Liver (tissue), 9 donors: ENCODE data around the gene DSG2. TPM values are rescaled to one million over a fixed set of nuclear protein-coding genes. Genes with fewer than 3 reads are reported as not detected.

Source experiments
- DNase-seq: peaks from one replicate; pipeline ENCODE4 v3.0.0-alpha.2; 2017; ENCODE audit warnings: low spot score
- H3K27ac ChIP-seq, 2 donors: one replicate each; pipeline ENCODE4 v1.7.0; 2013; ENCODE audit warnings: inconsistent platforms in 2 of 2, low read length in 2 of 2, control low read depth in 1 of 2, low read depth in 1 of 2, mild to moderate bottlenecking in 1 of 2
- H3K27me3 ChIP-seq, 4 donors: one replicate each; pipeline versions ENCODE4 v1.6.1 to v1.7.0; 2013; ENCODE audit warnings: low read length in 3 of 4, inconsistent platforms in 1 of 4, mild to moderate bottlenecking in 1 of 4, moderate library complexity in 1 of 4; ENCODE audit not compliant: control insufficient read depth in 4 of 4, insufficient read depth in 4 of 4
- H3K36me3 ChIP-seq, 4 donors: one replicate each; pipeline versions ENCODE4 v1.6.1 to v1.7.0; 2013; ENCODE audit warnings: low read length in 3 of 4, mild to moderate bottlenecking in 3 of 4, low read depth in 1 of 4, moderate library complexity in 1 of 4; ENCODE audit not compliant: control insufficient read depth in 4 of 4, insufficient read depth in 3 of 4
- H3K4me1 ChIP-seq, 4 donors: one replicate each; pipeline versions ENCODE4 v1.6.1 to v1.7.0; 2013; ENCODE audit warnings: low read length in 3 of 4, mild to moderate bottlenecking in 3 of 4, moderate library complexity in 1 of 4; ENCODE audit not compliant: control insufficient read depth in 4 of 4, insufficient read depth in 4 of 4
- H3K4me3 ChIP-seq, 3 donors: one replicate each; pipeline versions ENCODE4 v1.6.1 to v1.7.0; 2013; ENCODE audit warnings: low read length in 3 of 3, control low read depth in 1 of 3, low read depth in 1 of 3, mild to moderate bottlenecking in 1 of 3
- H3K9ac ChIP-seq, 2 donors: one replicate each; pipeline ENCODE4 v1.7.0; 2013; ENCODE audit warnings: low read length in 2 of 2, mild to moderate bottlenecking in 2 of 2, moderate library complexity in 2 of 2, control low read depth in 1 of 2, low read depth in 1 of 2
- H3K9me3 ChIP-seq, 4 donors: one replicate each; pipeline versions ENCODE4 v1.6.1 to v1.7.0; 2013; ENCODE audit warnings: low read length in 3 of 4; ENCODE audit not compliant: control insufficient read depth in 4 of 4
- EGR1 ChIP-seq, 2 donors: IDR thresholded peaks; 2 replicates each; pipeline ENCODE4 v1.6.1; 2016 to 2018; ENCODE audit warnings: antibody characterized with exemption in 2 of 2, low read depth in 2 of 2
- FOXA1 ChIP-seq: IDR thresholded peaks from 2 replicates; pipeline ENCODE4 v1.6.1; 2016; ENCODE audit warnings: antibody characterized with exemption
- GABPA ChIP-seq, 2 donors: IDR thresholded peaks in 1 of 2; conservative IDR thresholded peaks in 1 of 2; 2 replicates each; pipeline ENCODE4 v1.6.1; 2016; ENCODE audit warnings: antibody characterized with exemption in 2 of 2, mild to moderate bottlenecking in 1 of 2, moderate library complexity in 1 of 2
- HNF4G ChIP-seq: IDR thresholded peaks from 2 replicates; pipeline ENCODE4 v1.6.1; 2016; ENCODE audit warnings: antibody characterized with exemption
- JUND ChIP-seq, 2 donors: IDR thresholded peaks; 2 replicates each; pipeline ENCODE4 v1.6.1; 2016; ENCODE audit warnings: antibody characterized with exemption in 2 of 2
- RAD21 ChIP-seq, 2 donors: IDR thresholded peaks; 2 replicates each; pipeline ENCODE4 v1.6.1; 2016; ENCODE audit warnings: antibody characterized with exemption in 2 of 2, mild to moderate bottlenecking in 2 of 2
- RXRA ChIP-seq, 2 donors: IDR thresholded peaks; 2 replicates each; pipeline ENCODE4 v1.6.1; 2017 to 2018; ENCODE audit warnings: antibody characterized with exemption in 2 of 2, mild to moderate bottlenecking in 1 of 2
- SP1 ChIP-seq: IDR thresholded peaks from 2 replicates; pipeline ENCODE4 v1.6.1; 2018; ENCODE audit warnings: antibody characterized with exemption, mild to moderate bottlenecking
- TAF1 ChIP-seq: conservative IDR thresholded peaks from 2 replicates; pipeline ENCODE4 v1.6.1; 2016; ENCODE audit warnings: antibody characterized with exemption, mild to moderate bottlenecking
- WGBS: extraction: QIAGEN DNeasy Blood & Tissue Kit; methylation state at CpG from one replicate; pipeline ENCODE4 v1.1.7; 2013; 5-methylcytosine and 5-hydroxymethylcytosine counted together
- polyA plus RNA-seq, 2 donors: library from polyadenylated mRNA; stranded (reverse) in 1 of 2; unstranded in 1 of 2; fragments of 200-250 nt in 1 of 2; fragments of >200 nt in 1 of 2; fragmentation: Nextera tagmentation in 1 of 2; extraction: Ambion mirVana in 1 of 2; gene quantifications; one replicate each; pipeline versions ENCODE4 v1.2.1 to v1.2.3, GENCODE V29; 2013 to 2015
- total RNA-seq, 2 donors: library from RNA; depleted of rRNA; stranded (reverse); fragments of >200 nt; gene quantifications; one replicate each; pipeline ENCODE4 v1.2.3, GENCODE V29; 2014
- TF ChIP-seq, protein P1 (sequence below): IDR thresholded peaks from 2 replicates; pipeline ENCODE4 v1.6.1; 2016; ENCODE audit warnings: antibody characterized with exemption
- TF ChIP-seq, protein P2 (sequence below): fragments of 150-350 bp; IDR thresholded peaks from 2 replicates; pipeline ENCODE4 v1.5.1; 2017; ENCODE audit warnings: improper control_type of control experiment, low read depth, low read length; ENCODE audit not compliant: missing input control
- TF ChIP-seq, protein P3 (sequence below): IDR thresholded peaks from 2 replicates; pipeline ENCODE4 v1.6.1; 2016; ENCODE audit warnings: antibody characterized with exemption
- donor health status: healthy.
- donor health status: healthy.
- donor health status: healthy.
- donor health status: healthy.
- donor health status: healthy.

DSG2 gene
- total and polyA plus RNA-seq, 4 donors, result 5.4 to 13.9 (median 9.6) TPM

DNA sequence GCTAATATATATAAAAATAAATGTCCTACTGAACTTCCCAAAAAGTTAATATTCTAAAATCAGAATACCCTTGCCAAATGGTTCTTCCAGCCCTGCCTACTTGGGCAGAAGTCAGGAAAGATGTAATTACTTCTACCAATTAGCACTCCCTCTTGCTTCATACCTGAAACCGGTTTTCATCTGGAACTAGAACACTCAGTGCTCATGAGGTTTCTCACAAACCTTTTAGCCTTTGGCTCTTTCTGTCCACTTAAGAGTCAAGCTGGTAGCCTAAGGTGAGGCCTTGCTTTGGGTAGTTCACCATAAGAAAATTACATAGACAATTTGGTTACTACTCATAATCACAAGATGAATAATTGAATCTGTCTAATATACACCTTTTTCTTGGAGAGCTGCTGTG is 46.4 kb upstream of the DSG2 start:
- DNase-seq, result no peak
- WGBS, result 88% methylated on average over 1 of the region's 1 CpG
- H3K27me3 ChIP-seq, result no peaks in the 10 kb centered on the region
- no peak overlapping the region for H3K27ac ChIP-seq
- TF ChIP-seq, protein P1, sequence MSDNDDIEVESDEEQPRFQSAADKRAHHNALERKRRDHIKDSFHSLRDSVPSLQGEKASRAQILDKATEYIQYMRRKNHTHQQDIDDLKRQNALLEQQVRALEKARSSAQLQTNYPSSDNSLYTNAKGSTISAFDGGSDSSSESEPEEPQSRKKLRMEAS, result no peak
- no peak for TF ChIP-seq TAF1
- TF ChIP-seq, protein P2, sequence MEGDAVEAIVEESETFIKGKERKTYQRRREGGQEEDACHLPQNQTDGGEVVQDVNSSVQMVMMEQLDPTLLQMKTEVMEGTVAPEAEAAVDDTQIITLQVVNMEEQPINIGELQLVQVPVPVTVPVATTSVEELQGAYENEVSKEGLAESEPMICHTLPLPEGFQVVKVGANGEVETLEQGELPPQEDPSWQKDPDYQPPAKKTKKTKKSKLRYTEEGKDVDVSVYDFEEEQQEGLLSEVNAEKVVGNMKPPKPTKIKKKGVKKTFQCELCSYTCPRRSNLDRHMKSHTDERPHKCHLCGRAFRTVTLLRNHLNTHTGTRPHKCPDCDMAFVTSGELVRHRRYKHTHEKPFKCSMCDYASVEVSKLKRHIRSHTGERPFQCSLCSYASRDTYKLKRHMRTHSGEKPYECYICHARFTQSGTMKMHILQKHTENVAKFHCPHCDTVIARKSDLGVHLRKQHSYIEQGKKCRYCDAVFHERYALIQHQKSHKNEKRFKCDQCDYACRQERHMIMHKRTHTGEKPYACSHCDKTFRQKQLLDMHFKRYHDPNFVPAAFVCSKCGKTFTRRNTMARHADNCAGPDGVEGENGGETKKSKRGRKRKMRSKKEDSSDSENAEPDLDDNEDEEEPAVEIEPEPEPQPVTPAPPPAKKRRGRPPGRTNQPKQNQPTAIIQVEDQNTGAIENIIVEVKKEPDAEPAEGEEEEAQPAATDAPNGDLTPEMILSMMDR, result no peak
- no peak for TF ChIP-seq EGR1 (IDR thresholded peaks at IDR 0.05; ENCODE audit: low read depth in 2 of 2)
- no peak overlapping the region for H3K9ac ChIP-seq
- no peaks in the 10 kb centered on the region for H3K4me1 ChIP-seq
- no peaks in the 10 kb centered on the region for H3K36me3 ChIP-seq
- no peak overlapping the region for H3K4me3 ChIP-seq
- no peaks in the 10 kb centered on the region for H3K9me3 ChIP-seq

DNA sequence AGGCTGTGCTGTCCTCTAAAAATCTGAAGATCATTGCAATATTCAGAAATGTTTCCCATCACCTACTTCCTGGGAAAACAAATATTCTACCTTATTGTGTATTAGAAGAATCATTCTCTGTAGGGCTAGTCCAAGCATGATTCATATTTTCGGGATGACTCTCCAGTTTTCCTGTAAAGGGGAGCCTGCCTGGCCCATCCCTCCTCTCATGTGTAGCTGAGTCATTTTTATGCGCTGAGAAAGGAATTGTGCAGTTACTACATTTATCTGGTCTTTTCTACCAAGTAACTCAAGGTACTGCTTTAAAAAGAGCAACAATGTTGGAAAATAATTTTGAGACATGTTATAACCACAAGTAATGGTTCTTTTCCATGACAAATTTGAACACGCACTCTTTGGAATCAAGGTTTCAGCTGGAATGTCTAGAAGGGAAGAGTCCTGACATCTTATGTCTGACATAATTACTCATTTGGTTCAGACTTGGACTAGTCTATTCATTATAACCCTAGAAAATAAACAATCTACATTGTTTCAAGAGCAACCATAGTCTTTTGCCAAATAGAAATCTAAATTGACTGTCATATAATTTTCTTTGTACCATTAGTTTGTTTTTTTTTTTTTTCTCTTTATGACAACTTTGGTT is 43.8 kb upstream of the DSG2 start:
- Histone ChIP-seq H3K9me3 (no peaks in the 10 kb centered on the region), H3K4me1 (no peaks in the 10 kb centered on the region), H3K27ac (no peak overlapping the region), H3K9ac (no peak overlapping the region), H3K4me3 (no peak overlapping the region), H3K36me3 (no peaks in the 10 kb centered on the region), H3K27me3 (no peaks in the 10 kb centered on the region)
- 95% methylated on average over 3 of the region's 3 CpGs for WGBS
- DNase-seq, result no peak
- no peak for TF ChIP-seq TAF1
- TF ChIP-seq SP1, result no peak
- TF ChIP-seq, protein P2, result no peak
- TF ChIP-seq, protein P1, result no peak
- TF ChIP-seq EGR1 (IDR thresholded peaks at IDR 0.05; ENCODE audit: low read depth in 2 of 2), result no peak

DNA sequence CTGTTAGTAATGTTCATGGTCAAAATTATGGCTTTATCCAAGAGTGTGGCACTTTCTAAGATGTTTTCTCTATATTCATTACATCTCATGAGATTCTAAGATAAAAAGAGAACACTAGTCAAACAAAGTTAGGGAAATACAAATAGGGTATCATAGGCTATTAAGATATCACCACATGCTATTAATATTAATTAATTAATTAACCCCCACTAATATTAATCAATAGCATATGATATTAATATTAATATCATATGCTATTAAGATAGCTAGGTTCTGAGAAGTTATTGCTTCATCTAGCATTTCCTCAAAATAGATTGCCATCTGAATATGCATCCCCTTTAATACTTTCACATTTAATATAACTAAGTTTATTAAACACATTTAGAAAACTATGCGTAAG is 28.3 kb upstream of the DSG2 start:
- Histone ChIP-seq H3K27ac (no peak overlapping the region), H3K9me3 (no peaks in the 10 kb centered on the region), H3K4me3 (no peak overlapping the region), H3K27me3 (no peaks in the 10 kb centered on the region), H3K9ac (no peak overlapping the region), H3K4me1 (no peaks in the 10 kb centered on the region), H3K36me3 (no peaks in the 10 kb centered on the region)
- DNase-seq, result no peak
- WGBS, result 97% methylated on average over 1 of the region's 1 CpG
- no peak for TF ChIP-seq HNF4G
- no peak for TF ChIP-seq SP1
- no peak for TF ChIP-seq GABPA (IDR thresholded peaks at IDR 0.05 in 1 of 2, conservative IDR thresholded peaks at IDR 0.05 in 1 of 2)
- TF ChIP-seq JUND (IDR thresholded peaks at IDR 0.05), result no peak
- TF ChIP-seq TAF1, result no peak
- TF ChIP-seq, protein P3, sequence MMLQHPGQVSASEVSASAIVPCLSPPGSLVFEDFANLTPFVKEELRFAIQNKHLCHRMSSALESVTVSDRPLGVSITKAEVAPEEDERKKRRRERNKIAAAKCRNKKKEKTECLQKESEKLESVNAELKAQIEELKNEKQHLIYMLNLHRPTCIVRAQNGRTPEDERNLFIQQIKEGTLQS, result no peak
- TF ChIP-seq RXRA (IDR thresholded peaks at IDR 0.05), result no peak
- no peak for TF ChIP-seq RAD21 (IDR thresholded peaks at IDR 0.05)
- no peak for TF ChIP-seq FOXA1
